Fibroblast of the aortic adventitia (primary cell): ENCODE results near the gene VPS72. TPM values are rescaled to one million over a fixed set of nuclear protein-coding genes. Genes with fewer than 3 reads are reported as not detected.

Source experiments
- DNase-seq: peaks from one replicate; pipeline ENCODE4 v3.0.0-alpha.2; 2010; ENCODE audit warnings: low read depth
- H3K4me3 ChIP-seq: 2 replicates; pipeline ENCODE4 v1.5.1; 2011; ENCODE audit warnings: low read depth, mild to moderate bottlenecking, control low read depth, low read length, moderate library complexity
- CTCF ChIP-seq: IDR thresholded peaks from 2 replicates; pipeline ENCODE4 v1.5.1; 2011; ENCODE audit warnings: mild to moderate bottlenecking, low read length, control low read depth, inconsistent platforms; ENCODE audit not compliant: insufficient read depth
- total RNA-seq: library from RNA; depleted of rRNA; stranded (reverse); fragments of >200 nt; gene quantifications from 2 replicates; pipeline ENCODE4 v1.2.3, GENCODE V29; 2012; ENCODE audit warnings: low replicate concordance

Gene VPS72
- total RNA-seq, 1 donor, result 42.8 TPM

DNA sequence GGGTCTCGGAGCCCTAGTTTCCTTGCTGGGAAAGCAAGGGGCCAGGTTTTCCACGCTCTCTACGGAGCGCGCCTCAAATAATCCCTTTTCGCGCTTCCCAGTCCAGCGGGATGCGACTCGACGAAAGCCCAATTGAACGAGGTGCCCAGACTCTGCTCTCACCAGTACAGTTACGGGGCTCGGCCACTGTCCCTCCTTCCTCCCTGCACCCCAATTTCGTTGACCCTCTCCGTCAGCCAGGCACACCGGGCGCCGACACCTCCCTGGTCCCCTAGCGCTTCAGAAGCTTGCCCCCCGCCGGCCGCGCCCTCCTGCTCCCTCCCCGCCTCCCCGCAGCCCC lies 44.0 kb downstream of the VPS72 start:
- peak; percentile 7 for DNase-seq
- no peak for TF ChIP-seq CTCF
- peak overlapping the region; percentile 79 for H3K4me3 ChIP-seq

- peak overlapping the region; percentile 79 for H3K4me3 ChIP-seq
- no peak for DNase-seq
- no peak for TF ChIP-seq CTCF
Measured at GRCh38 chr1:151145304-151146071, 44.5 kb downstream of the VPS72 start.

DNA sequence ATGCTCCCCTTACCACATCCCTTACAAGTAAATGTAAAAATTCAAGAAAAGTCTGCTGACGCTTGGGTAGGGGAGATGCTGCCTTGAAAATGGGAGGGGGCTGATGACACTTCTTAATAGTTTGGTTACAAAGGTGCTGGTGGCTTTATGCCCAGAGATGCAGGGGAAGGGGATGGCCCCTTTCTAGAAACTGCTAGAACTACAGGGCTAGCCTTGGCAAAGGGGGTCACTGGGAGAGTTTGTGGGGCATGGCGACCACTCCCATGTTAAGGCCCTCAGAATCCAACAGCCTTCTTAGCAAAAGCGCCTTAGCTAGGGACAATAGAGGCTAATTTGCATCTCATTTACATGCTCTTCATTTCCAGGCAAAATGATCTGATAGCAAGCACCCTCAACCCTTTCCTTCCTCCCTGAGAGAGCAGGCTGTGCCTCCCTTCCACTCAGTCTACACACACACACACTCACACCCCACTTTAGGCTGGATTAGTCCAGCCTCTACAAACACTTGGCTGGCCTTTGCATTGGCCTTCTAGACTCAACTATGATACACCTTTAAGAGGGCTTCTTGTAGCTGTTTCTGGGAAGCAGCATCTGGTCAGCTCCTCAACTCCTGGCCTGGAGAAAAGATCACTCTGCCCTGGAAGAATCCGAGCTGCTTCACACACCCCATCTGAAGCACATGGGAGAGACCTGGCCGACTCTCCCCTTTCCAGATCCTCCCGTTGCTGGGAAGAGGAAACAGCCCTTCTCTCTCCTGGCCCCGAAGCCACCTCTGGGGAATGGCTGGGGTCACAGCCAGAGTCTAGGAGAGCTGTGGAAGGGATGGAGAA lies 45.3 kb downstream of the VPS72 start:
- no peak for TF ChIP-seq CTCF
- peak; percentile 15 for DNase-seq
- no peak overlapping the region for H3K4me3 ChIP-seq

DNA sequence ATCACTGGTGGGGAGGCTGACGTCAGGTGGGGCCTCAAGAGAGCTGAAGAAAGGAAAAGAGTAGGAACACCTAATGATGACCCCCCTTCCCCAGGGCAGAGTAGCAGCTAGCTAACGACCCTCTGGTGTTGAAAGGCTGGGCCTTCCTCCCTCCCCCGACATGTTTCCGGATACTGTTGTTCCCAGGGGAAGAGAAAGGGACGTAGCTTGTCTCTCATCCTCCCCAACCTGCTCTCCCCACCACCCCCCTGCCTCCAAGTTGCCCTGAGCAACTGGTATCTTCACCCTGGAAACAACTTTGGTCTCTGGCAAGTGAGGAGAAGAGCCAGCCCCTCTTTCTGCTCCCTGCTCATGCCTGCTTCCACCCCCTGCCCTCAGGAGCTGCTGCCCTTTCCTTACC lies 46.0 kb downstream of the VPS72 start:
- TF ChIP-seq CTCF, result no peak
- no peak overlapping the region for H3K4me3 ChIP-seq
- DNase-seq, result no peak

DNA sequence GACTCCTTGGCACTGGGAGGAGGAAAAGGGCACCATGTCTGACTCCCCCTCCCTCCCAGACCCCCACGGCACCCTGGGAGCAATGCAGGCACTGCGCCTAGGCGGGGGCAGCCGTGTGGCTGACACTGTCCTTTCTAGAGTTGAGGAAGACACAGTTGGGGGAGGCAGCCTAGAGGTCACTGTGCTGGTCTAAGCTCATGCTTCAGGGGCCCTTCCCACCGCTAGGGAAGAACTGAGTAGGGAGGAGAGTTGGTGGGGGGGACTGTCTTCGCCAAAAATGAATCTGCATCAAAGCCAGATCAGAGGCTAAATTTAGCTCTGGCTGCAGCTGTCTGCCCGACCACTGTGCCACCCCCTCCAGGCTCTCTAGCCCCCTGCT lies 47.0 kb downstream of the VPS72 start:
- no peak overlapping the region for H3K4me3 ChIP-seq
- TF ChIP-seq CTCF, result no peak
- no peak for DNase-seq

GRCh38 chr1:151142411-151143056 lies 47.5 kb downstream of the VPS72 start:
- TF ChIP-seq CTCF, result no peak
- DNase-seq, result no peak
- H3K4me3 ChIP-seq, result no peak overlapping the region
